ENCODE measurements around the gene DLG2.
"Not testable (repeated sequence)": the region's sequence is repeated elsewhere in the genome, so short reads cannot be mapped to it uniquely, and the experiment has no call there.

Gene DLG2

DNA sequence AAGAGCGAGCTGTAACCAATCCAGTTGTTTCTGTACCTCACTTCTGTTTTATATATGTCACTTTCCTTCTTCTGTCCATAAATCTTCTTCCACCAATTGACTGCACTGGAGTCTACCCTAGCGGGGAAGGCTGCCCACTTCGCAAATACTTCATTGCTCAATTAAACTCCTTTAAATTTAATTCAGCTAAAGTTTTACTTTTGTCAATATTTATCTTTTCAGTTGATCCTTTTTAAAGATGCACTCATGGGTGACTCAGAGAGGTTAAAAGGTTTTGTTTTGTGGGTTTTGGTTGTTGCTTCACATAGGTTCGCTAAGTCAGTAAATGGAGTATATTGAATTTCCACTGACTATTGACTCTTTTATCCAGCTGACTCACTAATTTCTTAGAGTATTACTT lies 597.2 kb downstream of the DLG2 start:
- H3K4me3 ChIP-seq (ENCODE audit: low read depth, low read length), result no peak overlapping the region
- TF ChIP-seq, protein P1, sequence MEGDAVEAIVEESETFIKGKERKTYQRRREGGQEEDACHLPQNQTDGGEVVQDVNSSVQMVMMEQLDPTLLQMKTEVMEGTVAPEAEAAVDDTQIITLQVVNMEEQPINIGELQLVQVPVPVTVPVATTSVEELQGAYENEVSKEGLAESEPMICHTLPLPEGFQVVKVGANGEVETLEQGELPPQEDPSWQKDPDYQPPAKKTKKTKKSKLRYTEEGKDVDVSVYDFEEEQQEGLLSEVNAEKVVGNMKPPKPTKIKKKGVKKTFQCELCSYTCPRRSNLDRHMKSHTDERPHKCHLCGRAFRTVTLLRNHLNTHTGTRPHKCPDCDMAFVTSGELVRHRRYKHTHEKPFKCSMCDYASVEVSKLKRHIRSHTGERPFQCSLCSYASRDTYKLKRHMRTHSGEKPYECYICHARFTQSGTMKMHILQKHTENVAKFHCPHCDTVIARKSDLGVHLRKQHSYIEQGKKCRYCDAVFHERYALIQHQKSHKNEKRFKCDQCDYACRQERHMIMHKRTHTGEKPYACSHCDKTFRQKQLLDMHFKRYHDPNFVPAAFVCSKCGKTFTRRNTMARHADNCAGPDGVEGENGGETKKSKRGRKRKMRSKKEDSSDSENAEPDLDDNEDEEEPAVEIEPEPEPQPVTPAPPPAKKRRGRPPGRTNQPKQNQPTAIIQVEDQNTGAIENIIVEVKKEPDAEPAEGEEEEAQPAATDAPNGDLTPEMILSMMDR (IDR thresholded peaks at IDR 0.05; ENCODE audit: low read depth, low read length), result no peak

- no peak overlapping the region for H3K4me3 ChIP-seq (ENCODE audit: low read depth, low read length)
- TF ChIP-seq, protein P1 (IDR thresholded peaks at IDR 0.05; ENCODE audit: low read depth, low read length), result no peak
Observed at GRCh38 chr11:85028329-85029101, 598.6 kb downstream of the DLG2 start.

- no peak overlapping the region for H3K4me3 ChIP-seq (ENCODE audit: low read depth, low read length)
- TF ChIP-seq, protein P1 (IDR thresholded peaks at IDR 0.05; ENCODE audit: low read depth, low read length), result no peak
Observed at GRCh38 chr11:85027346-85027745, 599.8 kb downstream of the DLG2 start.

GRCh38 chr11:85021058-85021457 lies 606.1 kb downstream of the DLG2 start:
- TF ChIP-seq, protein P1 (IDR thresholded peaks at IDR 0.05; ENCODE audit: low read depth, low read length), result no peak
- H3K4me3 ChIP-seq (ENCODE audit: low read depth, low read length), result no peak overlapping the region

GRCh38 chr11:84993386-84993785 lies 633.8 kb downstream of the DLG2 start:
- H3K4me3 ChIP-seq (ENCODE audit: low read depth, low read length), result no peak overlapping the region
- TF ChIP-seq, protein P1 (IDR thresholded peaks at IDR 0.05; ENCODE audit: low read depth, low read length), result 0 out of 2 replicates have a peak, but pooled peaks have one; percentile 9

DNA sequence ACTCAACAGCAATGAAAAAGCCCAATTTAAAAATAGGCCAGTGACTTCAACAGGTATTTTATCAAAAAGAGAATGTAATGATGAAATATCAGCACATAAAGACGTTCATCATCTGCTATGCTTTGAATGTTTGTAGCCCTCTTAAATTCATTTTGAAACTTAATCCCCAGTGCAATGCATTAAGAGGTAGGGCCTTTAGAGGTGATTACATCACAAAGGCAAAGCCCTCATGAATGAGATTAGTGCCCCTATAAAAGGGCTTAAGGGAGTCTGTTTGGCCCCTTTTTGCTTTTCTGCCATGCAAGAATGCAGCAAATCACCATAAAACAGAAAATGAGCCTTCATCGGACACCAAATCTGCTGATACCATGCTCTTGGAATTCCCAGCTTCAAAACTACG lies 637.0 kb downstream of the DLG2 start:
- TF ChIP-seq, protein P1 (IDR thresholded peaks at IDR 0.05; ENCODE audit: low read depth, low read length), result no peak

DNA sequence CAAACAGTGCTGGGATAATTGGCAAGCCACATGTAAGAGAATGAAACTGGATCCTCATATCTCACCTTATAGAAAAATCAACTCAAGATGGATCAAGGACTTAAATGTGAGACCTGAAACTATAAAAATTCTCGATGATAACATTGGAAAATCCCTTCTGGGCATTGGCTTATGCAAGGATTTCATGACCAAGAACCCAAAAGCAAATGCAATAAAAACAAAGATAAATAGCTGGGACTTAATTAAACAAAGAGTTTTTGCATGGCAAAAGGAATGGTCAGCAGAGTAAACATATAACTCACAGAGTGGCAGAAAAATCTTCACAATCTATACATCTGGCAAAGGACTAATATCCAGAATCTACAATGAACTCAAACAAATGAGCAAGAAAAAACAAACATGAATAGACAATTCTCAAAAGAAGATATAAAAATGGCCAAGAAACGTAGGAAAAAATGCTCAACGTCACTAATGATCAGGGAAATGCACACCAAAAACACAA lies 639.4 kb downstream of the DLG2 start:
- H3K4me3 ChIP-seq (ENCODE audit: low read depth, low read length), result not testable (repeated sequence)

More for the DNA sequence above, 637.0 kb downstream of the DLG2 start:
- no peak overlapping the region for H3K4me3 ChIP-seq (ENCODE audit: low read depth, low read length)

All from WI38 (cell line).